Vagina (tissue), 2 donors: Measurements from ENCODE around the gene KCNA5. TPM values are rescaled to one million over a fixed set of nuclear protein-coding genes. Genes with fewer than 3 reads are reported as not detected.

Experiments
- DNase-seq, 2 donors: peaks; one replicate each; pipeline ENCODE4 v3.0.0-alpha.2; 2017; ENCODE audit errors: extremely low spot score in 2 of 2
- H3K27ac ChIP-seq: fragments of 200-600 bp; sonication (generic); one replicate; pipeline ENCODE4 v1.5.1; 2019
- H3K27me3 ChIP-seq: fragments of 200-600 bp; sonication (generic); one replicate; pipeline ENCODE4 v1.5.1; 2019
- H3K36me3 ChIP-seq, 2 donors: fragments of 200-600 bp; sonication (generic); one replicate each; pipeline ENCODE4 v1.5.1; 2017 to 2019
- H3K4me1 ChIP-seq: fragments of 200-600 bp; sonication (generic); one replicate; pipeline ENCODE4 v1.5.1; 2019
- H3K4me3 ChIP-seq, 2 donors: fragments of 200-600 bp; sonication (generic); 1 replicate in 1 of 2; 2 replicates in 1 of 2; pipeline ENCODE4 v1.5.1; 2016 to 2019
- H3K9me3 ChIP-seq: fragments of 200-600 bp; sonication (generic); one replicate; pipeline ENCODE4 v1.5.1; 2019
- POLR2A ChIP-seq, 2 donors: fragments of 450-650 bp; IDR thresholded peaks; one replicate each; pipeline ENCODE4 v1.6.1; 2017; ENCODE audit warnings: antibody characterized with exemption in 2 of 2, mild to moderate bottlenecking in 2 of 2, moderate library complexity in 2 of 2
- POLR2AphosphoS5 ChIP-seq, 2 donors: sonication (generic); formaldehyde crosslinking; IDR thresholded peaks; one replicate each; pipeline ENCODE4 v1.9.0; 2017; ENCODE audit warnings: antibody characterized with exemption in 2 of 2, mild to moderate bottlenecking in 2 of 2, low read depth in 1 of 2; ENCODE audit not compliant: insufficient read depth in 1 of 2
- intact Hi-C: fragments of 100-400 bp; cut with DNase I; formaldehyde crosslinking; loops from one replicate; pipeline ENCODE4 v1.15.1; 2023
- total RNA-seq: library from RNA; depleted of rRNA; stranded (reverse); fragments of >200 nt; gene quantifications from one replicate; pipeline ENCODE4 v1.2.3, GENCODE V29; 2016
- TF ChIP-seq, protein P1 (sequence below), 3 experiments: fragments of 450-650 bp in 2 of 3; fragments of 200-600 bp in 1 of 3; sonication (generic) in 1 of 3; IDR thresholded peaks; one replicate each; pipeline ENCODE4 v1.5.1; 2017 to 2019; ENCODE audit warnings: antibody characterized with exemption in 3 of 3, mild to moderate bottlenecking in 2 of 3, moderate library complexity in 2 of 3

The KCNA5 gene
- total RNA-seq, 1 donor from 2014 or later, result not detected

DNA sequence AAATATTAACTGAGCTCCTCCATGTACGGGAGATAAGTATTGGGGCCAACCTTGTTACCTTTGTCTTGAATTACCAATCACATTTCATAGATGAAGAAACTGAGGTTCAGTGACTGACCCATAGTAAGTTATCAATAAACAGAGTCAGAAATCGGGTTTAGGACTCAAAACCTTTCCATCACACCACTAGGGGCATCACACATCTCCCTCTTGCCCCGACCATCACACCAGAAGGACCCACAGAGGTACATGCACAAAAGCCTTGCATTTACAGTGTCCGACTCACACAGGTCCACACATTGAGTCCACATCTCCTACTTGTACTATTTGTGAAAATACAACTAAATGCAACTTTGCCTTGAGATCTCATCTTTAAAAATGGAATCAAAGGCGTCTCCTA is 29.4 kb downstream of the KCNA5 start:
- Histone ChIP-seq H3K4me1 (no peaks in the 10 kb centered on the region), H3K9me3 (no peaks in the 10 kb centered on the region), H3K36me3 (no peaks in the 10 kb centered on the region), H3K4me3 (no peak overlapping the region), H3K27me3 (no peaks in the 10 kb centered on the region), H3K27ac (no peak overlapping the region)
- DNase-seq, result no peak
- TF ChIP-seq, protein P1, sequence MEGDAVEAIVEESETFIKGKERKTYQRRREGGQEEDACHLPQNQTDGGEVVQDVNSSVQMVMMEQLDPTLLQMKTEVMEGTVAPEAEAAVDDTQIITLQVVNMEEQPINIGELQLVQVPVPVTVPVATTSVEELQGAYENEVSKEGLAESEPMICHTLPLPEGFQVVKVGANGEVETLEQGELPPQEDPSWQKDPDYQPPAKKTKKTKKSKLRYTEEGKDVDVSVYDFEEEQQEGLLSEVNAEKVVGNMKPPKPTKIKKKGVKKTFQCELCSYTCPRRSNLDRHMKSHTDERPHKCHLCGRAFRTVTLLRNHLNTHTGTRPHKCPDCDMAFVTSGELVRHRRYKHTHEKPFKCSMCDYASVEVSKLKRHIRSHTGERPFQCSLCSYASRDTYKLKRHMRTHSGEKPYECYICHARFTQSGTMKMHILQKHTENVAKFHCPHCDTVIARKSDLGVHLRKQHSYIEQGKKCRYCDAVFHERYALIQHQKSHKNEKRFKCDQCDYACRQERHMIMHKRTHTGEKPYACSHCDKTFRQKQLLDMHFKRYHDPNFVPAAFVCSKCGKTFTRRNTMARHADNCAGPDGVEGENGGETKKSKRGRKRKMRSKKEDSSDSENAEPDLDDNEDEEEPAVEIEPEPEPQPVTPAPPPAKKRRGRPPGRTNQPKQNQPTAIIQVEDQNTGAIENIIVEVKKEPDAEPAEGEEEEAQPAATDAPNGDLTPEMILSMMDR (IDR thresholded peaks at IDR 0.05), result no peak
- TF ChIP-seq POLR2A (IDR thresholded peaks at IDR 0.05) (no peak), POLR2AphosphoS5 (IDR thresholded peaks at IDR 0.05; ENCODE audit: insufficient read depth in 1 of 2, low read depth in 1 of 2) (no peak)
- intact Hi-C loops, result no loop called here

DNA sequence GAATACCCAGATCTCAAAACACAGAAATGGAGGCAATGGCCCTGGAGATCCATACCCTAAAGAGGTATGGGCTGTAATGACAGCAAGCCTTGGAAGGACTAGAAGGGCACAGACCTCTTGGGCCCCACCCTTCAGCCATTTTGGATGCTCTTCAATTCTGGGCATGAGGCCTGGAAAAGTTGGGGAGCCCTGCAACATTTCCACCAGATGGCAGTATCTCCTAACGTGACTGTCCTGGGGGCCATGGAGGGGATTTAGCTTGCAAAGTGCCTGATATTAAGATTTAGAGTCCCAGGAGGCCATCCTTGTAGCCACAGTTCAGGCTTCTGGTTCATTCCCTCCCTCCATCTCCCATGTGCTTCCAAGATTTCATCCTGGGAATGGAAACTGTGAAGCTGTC is 30.2 kb downstream of the KCNA5 start:
- H3K9me3 ChIP-seq, result no peaks in the 10 kb centered on the region
- H3K4me1 ChIP-seq, result no peaks in the 10 kb centered on the region
- no peak overlapping the region for H3K4me3 ChIP-seq
- no peaks in the 10 kb centered on the region for H3K36me3 ChIP-seq
- TF ChIP-seq POLR2A (IDR thresholded peaks at IDR 0.05) (no peak), POLR2AphosphoS5 (IDR thresholded peaks at IDR 0.05; ENCODE audit: insufficient read depth in 1 of 2, low read depth in 1 of 2) (no peak)
- TF ChIP-seq, protein P1 (IDR thresholded peaks at IDR 0.05), result no peak
- intact Hi-C loops, result no loop called here
- H3K27ac ChIP-seq, result no peak overlapping the region
- H3K27me3 ChIP-seq, result no peaks in the 10 kb centered on the region
- no peak for DNase-seq

DNA sequence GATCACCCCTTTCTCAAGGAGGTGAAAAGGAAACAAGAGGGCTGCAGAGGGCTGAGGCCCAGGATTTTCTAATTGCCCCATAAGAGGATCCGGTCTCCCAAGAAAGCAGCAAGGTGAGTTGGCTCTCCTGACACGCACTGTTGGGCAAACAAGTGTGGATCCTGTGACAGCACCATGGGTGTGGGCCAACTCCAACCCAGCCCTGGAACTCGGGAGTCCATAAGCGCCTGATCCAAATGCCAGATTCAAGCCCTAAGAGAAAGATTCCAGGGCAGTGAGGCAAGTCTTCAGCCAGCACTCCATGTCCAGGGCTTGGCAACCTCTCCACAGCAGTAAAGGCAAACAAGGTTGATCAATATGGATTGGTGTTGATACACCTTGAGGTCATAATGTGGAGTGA is 33.1 kb downstream of the KCNA5 start:
- Histone ChIP-seq H3K9me3 (no peaks in the 10 kb centered on the region), H3K27ac (no peak overlapping the region), H3K36me3 (no peaks in the 10 kb centered on the region), H3K4me1 (no peaks in the 10 kb centered on the region), H3K4me3 (no peak overlapping the region), H3K27me3 (no peaks in the 10 kb centered on the region)
- TF ChIP-seq, protein P1 (IDR thresholded peaks at IDR 0.05), result no peak
- TF ChIP-seq POLR2AphosphoS5 (IDR thresholded peaks at IDR 0.05; ENCODE audit: insufficient read depth in 1 of 2, low read depth in 1 of 2) (no peak), POLR2A (IDR thresholded peaks at IDR 0.05) (no peak)
- DNase-seq, result no peak
- intact Hi-C loops, result no loop called here

DNA sequence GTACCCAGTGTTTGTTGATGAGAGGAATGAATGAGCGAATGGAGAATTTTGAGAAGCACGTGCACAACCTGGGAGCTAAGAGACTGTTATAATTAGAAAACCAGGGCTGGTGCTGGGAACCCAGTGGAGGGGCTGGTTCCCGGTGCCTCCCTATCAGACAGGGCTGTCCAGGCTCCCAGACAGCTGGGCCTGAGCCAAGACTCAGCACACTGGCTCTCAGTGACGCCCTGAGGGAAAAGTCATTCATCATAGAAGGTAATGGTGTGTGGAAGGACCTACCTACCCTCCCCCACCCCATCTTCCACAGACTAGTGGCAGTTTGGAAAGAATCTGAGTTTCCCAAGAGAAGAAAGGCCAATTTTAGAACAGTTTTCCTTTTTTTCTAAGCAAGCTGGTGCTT is 34.7 kb downstream of the KCNA5 start:
- no peak overlapping the region for H3K27ac ChIP-seq
- no peak for DNase-seq
- H3K9me3 ChIP-seq, result no peaks in the 10 kb centered on the region
- H3K4me3 ChIP-seq, result no peak overlapping the region
- intact Hi-C loops, result no loop called here
- H3K27me3 ChIP-seq, result no peaks in the 10 kb centered on the region
- TF ChIP-seq POLR2A (IDR thresholded peaks at IDR 0.05), result no peak
- H3K36me3 ChIP-seq, result no peaks in the 10 kb centered on the region
- H3K4me1 ChIP-seq, result no peaks in the 10 kb centered on the region

DNA sequence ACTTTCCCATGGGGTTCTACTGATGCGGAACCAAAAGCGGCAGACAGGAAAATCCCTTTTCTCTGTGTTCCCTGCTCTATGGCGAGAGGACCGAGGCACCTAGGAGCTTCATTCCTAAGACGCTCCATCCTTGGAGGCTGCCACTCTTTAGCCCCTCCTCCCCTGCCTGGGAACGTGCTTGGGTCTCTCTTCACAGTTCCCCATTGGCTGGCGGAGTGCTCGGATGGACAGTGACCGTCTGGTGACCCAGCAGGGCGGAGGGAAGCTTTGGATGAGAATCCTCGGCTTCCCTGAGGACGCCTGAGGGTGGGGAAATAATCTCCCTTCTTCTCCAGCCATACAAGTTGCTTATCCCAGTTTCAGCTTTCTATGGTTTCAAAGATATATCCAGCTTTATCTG is 37.3 kb downstream of the KCNA5 start:
- TF ChIP-seq POLR2A (IDR thresholded peaks at IDR 0.05) (no peak), POLR2AphosphoS5 (IDR thresholded peaks at IDR 0.05; ENCODE audit: insufficient read depth in 1 of 2, low read depth in 1 of 2) (no peak)
- TF ChIP-seq, protein P1 (IDR thresholded peaks at IDR 0.05), result no peak
- no peak overlapping the region for H3K4me3 ChIP-seq

More for the DNA sequence above, 37.3 kb downstream of the KCNA5 start:
- H3K9me3 ChIP-seq, result no peaks in the 10 kb centered on the region
- intact Hi-C loops, result loop anchor here (5.0 to 10.0 kb wide), 2 partner anchors 59 to 226 kb away; no protein-coding TSS in a partner anchor
- H3K36me3 ChIP-seq, result no peaks in the 10 kb centered on the region
- DNase-seq, result no peak
- no peaks in the 10 kb centered on the region for H3K27me3 ChIP-seq
- H3K4me1 ChIP-seq, result no peaks in the 10 kb centered on the region
- no peak overlapping the region for H3K27ac ChIP-seq
